Lung (tissue), 12 donors: ENCODE data around the gene FOXP1. TPM values are rescaled to one million over a fixed set of nuclear protein-coding genes. Genes with fewer than 3 reads are reported as not detected.
A peak's percentile ranks its signal among the peaks of the same experiment; 100 is the strongest.

ENCODE experiments used
- ATAC-seq: fragments of 200-7000 bp; cut with Tn5 transposase; one replicate; pipeline ENCODE4 v1.9.1; 2020; ENCODE audit warnings: moderate number of reproducible peaks; ENCODE audit not compliant: insufficient read depth, low FRiP score
- DNase-seq, 3 donors: peaks; one replicate each; pipeline ENCODE4 v3.0.0-alpha.2; 2013 to 2017
- H3K27ac ChIP-seq, 2 donors: one replicate each; pipeline ENCODE4 v1.5.1; 2013; ENCODE audit warnings: mild to moderate bottlenecking in 2 of 2, moderate library complexity in 2 of 2, control low read depth in 1 of 2, inconsistent platforms in 1 of 2, low read depth in 1 of 2, low read length in 1 of 2
- H3K27me3 ChIP-seq, 3 donors: one replicate each; pipeline ENCODE4 v1.5.1; 2013; ENCODE audit warnings: low read length in 2 of 3; ENCODE audit not compliant: control insufficient read depth in 3 of 3, insufficient read depth in 3 of 3
- H3K36me3 ChIP-seq, 4 donors: one replicate each; pipeline ENCODE4 v1.5.1; 2013; ENCODE audit warnings: low read length in 4 of 4, mild to moderate bottlenecking in 1 of 4, moderate library complexity in 1 of 4; ENCODE audit not compliant: control insufficient read depth in 4 of 4, insufficient read depth in 4 of 4
- H3K4me1 ChIP-seq, 5 donors: one replicate each; pipeline ENCODE4 v1.5.1; 2013; ENCODE audit warnings: low read length in 5 of 5, mild to moderate bottlenecking in 2 of 5, moderate library complexity in 1 of 5; ENCODE audit not compliant: control insufficient read depth in 5 of 5, insufficient read depth in 5 of 5
- H3K4me3 ChIP-seq: one replicate; pipeline ENCODE4 v1.5.1; 2013; ENCODE audit warnings: mild to moderate bottlenecking, control low read depth, moderate library complexity
- H3K9ac ChIP-seq, 2 donors: one replicate each; pipeline ENCODE4 v1.5.1; 2013; ENCODE audit warnings: low read length in 2 of 2, control low read depth in 1 of 2; ENCODE audit not compliant: insufficient read depth in 1 of 2
- H3K9me3 ChIP-seq, 4 donors: one replicate each; pipeline ENCODE4 v1.5.1; 2013; ENCODE audit warnings: low read length in 3 of 4, mild to moderate bottlenecking in 1 of 4, moderate library complexity in 1 of 4; ENCODE audit not compliant: control insufficient read depth in 4 of 4, insufficient read depth in 3 of 4
- WGBS, 2 donors: extraction: QIAGEN DNeasy Blood & Tissue Kit; methylation state at CpG; one replicate each; pipeline ENCODE4 v1.1.7; 2013; 5-methylcytosine and 5-hydroxymethylcytosine counted together
- polyA plus RNA-seq, 2 donors: library from polyadenylated mRNA; stranded (reverse); fragments of 200-250 nt; gene quantifications; one replicate each; pipeline ENCODE4 v1.2.1, GENCODE V29; 2013
- total RNA-seq, 2 donors: library from RNA; depleted of rRNA in 1 of 2; stranded (reverse); fragments of >200 nt in 1 of 2; gene quantifications; one replicate each; pipeline ENCODE4 v1.2.1, GENCODE V29; 2014 to 2021
- TF ChIP-seq, protein P1 (sequence below): IDR thresholded peaks from 2 replicates; pipeline ENCODE4 v1.5.1; 2012; ENCODE audit warnings: mild to moderate bottlenecking; ENCODE audit errors: control extremely low read depth, extremely low read depth
- donor health status: control.
- donor health status: control.
- donor health status: Bipolar disorder and iron deficiency.
- donor health status: healthy.
- donor health status: DM: yes; HTN: yes; CAD: no.

The FOXP1 gene
- total and polyA plus RNA-seq, 4 donors: 13.8 to 287 (median 73.9) TPM

DNA sequence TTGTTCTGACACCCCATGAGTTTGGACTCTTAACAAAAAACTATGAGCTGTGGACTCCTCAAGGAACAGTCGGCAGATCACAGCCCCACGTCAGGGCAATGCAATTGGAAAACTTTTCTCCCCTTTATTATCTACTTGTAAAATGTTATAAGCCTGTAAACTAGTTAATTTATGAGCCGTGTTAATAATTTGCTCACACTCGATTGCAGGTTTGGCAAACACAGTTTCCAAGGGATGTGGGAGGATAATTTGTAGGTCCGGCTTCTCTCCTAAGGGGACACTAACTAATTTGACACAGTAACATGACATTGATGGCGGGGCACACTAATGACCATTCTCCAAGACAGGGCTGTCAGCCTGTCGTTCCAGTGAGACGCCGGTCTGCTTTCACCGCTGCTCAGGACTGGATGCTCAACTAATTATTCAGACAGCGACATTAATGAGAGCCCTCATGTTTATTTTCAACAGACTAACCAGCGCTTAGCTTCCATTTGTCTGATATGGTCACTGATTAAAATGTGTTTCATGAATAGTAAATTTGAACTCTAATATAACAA, 222.1 kb downstream of the FOXP1 start:
- TF ChIP-seq, protein P1, sequence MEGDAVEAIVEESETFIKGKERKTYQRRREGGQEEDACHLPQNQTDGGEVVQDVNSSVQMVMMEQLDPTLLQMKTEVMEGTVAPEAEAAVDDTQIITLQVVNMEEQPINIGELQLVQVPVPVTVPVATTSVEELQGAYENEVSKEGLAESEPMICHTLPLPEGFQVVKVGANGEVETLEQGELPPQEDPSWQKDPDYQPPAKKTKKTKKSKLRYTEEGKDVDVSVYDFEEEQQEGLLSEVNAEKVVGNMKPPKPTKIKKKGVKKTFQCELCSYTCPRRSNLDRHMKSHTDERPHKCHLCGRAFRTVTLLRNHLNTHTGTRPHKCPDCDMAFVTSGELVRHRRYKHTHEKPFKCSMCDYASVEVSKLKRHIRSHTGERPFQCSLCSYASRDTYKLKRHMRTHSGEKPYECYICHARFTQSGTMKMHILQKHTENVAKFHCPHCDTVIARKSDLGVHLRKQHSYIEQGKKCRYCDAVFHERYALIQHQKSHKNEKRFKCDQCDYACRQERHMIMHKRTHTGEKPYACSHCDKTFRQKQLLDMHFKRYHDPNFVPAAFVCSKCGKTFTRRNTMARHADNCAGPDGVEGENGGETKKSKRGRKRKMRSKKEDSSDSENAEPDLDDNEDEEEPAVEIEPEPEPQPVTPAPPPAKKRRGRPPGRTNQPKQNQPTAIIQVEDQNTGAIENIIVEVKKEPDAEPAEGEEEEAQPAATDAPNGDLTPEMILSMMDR: no peak
- Histone ChIP-seq H3K27me3 (no peaks in the 10 kb centered on the region), H3K36me3 (no peaks in the 10 kb centered on the region), H3K9ac (no peak overlapping the region), H3K4me1 (peaks cover 0 to 10% (median 0%) of the 10 kb centered on the region in 5 donors), H3K9me3 (no peaks in the 10 kb centered on the region), H3K4me3 (no peak overlapping the region), H3K27ac (no peak overlapping the region)
- DNase-seq (peak in 2 of 3 donors; percentile 17 to 39), ATAC-seq (no peak)
- 79 to 88% methylated on average over 12 of the region's 12 CpGs for WGBS, 2 donors

DNA sequence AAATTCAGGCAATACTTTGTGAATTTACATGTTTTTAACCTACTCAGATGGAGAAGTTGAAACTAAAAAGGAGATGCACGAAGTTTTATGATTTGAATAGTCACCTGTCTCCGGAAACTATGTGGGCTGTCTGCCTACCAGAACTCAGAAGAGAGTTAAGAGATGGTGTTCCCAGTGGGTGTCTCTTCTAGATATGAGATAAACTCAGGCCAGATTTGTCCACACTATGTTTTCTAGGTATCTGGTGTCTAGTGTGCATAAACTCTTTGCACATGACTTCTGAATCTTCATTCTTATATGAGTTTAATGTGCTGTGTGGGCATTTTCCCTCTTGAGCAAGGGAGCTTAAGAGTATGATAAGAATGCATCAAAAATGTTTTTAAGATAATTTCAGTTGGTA, 222.8 kb downstream of the FOXP1 start:
- Histone ChIP-seq H3K4me1 (peaks cover 0 to 10% (median 0%) of the 10 kb centered on the region in 5 donors), H3K36me3 (no peaks in the 10 kb centered on the region), H3K9me3 (no peaks in the 10 kb centered on the region), H3K4me3 (no peak overlapping the region), H3K27ac (no peak overlapping the region), H3K9ac (no peak overlapping the region), H3K27me3 (no peaks in the 10 kb centered on the region)
- TF ChIP-seq, protein P1: no peak
- no peak for ATAC-seq
- 84 to 88% methylated on average over 2 of the region's 2 CpGs for WGBS, 2 donors
- DNase-seq: peak in 1 of 3 donors; percentile 24

DNA sequence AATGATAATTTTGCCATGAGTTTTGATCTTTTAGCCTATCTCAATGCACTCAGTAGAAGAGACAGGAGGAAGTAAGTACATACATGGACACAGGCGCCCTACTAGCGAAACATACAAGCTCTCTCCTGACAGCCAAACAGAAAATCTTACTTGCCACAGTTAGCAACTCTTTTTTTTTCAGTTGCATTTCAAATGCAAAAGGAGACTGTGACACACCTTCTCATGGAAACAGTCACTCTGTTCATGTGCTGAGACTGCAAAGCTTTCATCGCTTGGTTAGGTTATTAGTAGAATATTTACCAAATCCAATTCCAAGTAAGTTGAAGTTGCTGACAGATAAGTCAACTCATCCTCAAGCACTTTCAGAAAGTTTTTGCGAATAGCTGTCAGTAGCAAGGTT, 223.3 kb downstream of the FOXP1 start:
- DNase-seq: no peak
- H3K36me3 ChIP-seq: no peaks in the 10 kb centered on the region
- peaks cover 0 to 10% (median 0%) of the 10 kb centered on the region in 5 donors for H3K4me1 ChIP-seq
- no peak overlapping the region for H3K9ac ChIP-seq
- no peaks in the 10 kb centered on the region for H3K9me3 ChIP-seq
- 95% methylated on average over 4 of the region's 4 CpGs for WGBS, 2 donors
- ATAC-seq: no peak
- TF ChIP-seq, protein P1: no peak
- H3K4me3 ChIP-seq: no peak overlapping the region
- no peaks in the 10 kb centered on the region for H3K27me3 ChIP-seq
- H3K27ac ChIP-seq: no peak overlapping the region

DNA sequence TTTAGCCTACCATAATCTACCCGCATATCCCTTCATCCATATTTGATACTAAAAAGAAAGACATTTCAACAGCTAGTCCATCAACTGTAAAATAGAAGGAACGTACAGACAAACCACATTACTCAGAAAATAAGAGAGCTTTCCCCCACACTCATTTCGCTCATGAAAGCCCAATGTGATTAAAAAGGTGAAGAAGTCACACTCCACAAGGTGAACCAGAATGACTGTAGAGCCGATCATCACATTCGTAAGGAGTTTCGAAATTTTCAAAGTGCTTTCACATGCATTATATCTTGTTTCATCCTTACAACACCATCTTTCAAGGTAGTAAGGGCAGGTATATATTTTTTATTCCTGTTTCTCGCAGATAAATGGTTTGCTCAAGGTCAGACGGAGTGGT, 225.3 kb downstream of the FOXP1 start:
- DNase-seq (no peak), ATAC-seq (no peak)
- 91 to 94% methylated on average over 8 of the region's 8 CpGs for WGBS, 2 donors
- TF ChIP-seq, protein P1: no peak
- Histone ChIP-seq H3K4me3 (no peak overlapping the region), H3K27ac (no peak overlapping the region), H3K9me3 (no peaks in the 10 kb centered on the region), H3K36me3 (no peaks in the 10 kb centered on the region), H3K9ac (no peak overlapping the region), H3K27me3 (no peaks in the 10 kb centered on the region), H3K4me1 (peaks cover 0 to 10% (median 0%) of the 10 kb centered on the region in 5 donors)
